Thyroid gland (tissue), 4 donors: ENCODE results near the gene CKAP5. TPM values are rescaled to one million over a fixed set of nuclear protein-coding genes. Genes with fewer than 3 reads are reported as not detected.

Experiments
- DNase-seq, 2 donors: peaks; one replicate each; pipeline ENCODE4 v3.0.0-alpha.2; 2019
- H3K27ac ChIP-seq, 3 donors: fragments of 200-600 bp; sonication (generic); 1 replicate in 2 of 3; 2 replicates in 1 of 3; pipeline ENCODE4 v1.5.1; 2016 to 2019; ENCODE audit warnings: mild to moderate bottlenecking in 1 of 3, moderate library complexity in 1 of 3
- H3K27me3 ChIP-seq: fragments of 200-600 bp; sonication (generic); one replicate; pipeline ENCODE4 v1.5.1; 2019
- H3K36me3 ChIP-seq, 2 donors: fragments of 200-600 bp; sonication (generic); one replicate each; pipeline ENCODE4 v1.5.1; 2016 to 2019
- H3K4me1 ChIP-seq, 2 donors: fragments of 200-600 bp; sonication (generic); one replicate each; pipeline ENCODE4 v1.5.1; 2017 to 2019
- H3K4me3 ChIP-seq, 3 donors: fragments of 200-600 bp; sonication (generic); replicated peaks in 1 of 3; 1 replicate in 2 of 3; 2 replicates in 1 of 3; pipeline ENCODE4 v1.5.1; 2016; ENCODE audit warnings: mild to moderate bottlenecking in 1 of 3
- H3K9me3 ChIP-seq: fragments of 200-600 bp; sonication (generic); one replicate; pipeline ENCODE4 v1.5.1; 2017
- CTCF ChIP-seq, 6 experiments: fragments of 200-600 bp in 3 of 6; fragments of 450-650 bp in 3 of 6; sonication (generic) in 3 of 6; IDR thresholded peaks; one replicate each; pipeline ENCODE4 v1.5.1; 2016 to 2019; ENCODE audit warnings: antibody characterized with exemption in 6 of 6, mild to moderate bottlenecking in 2 of 6, inconsistent platforms in 1 of 6, moderate library complexity in 1 of 6
- POLR2A ChIP-seq, 2 donors: fragments of 450-650 bp; IDR thresholded peaks; one replicate each; pipeline ENCODE4 v1.6.1; 2017; ENCODE audit warnings: antibody characterized with exemption in 2 of 2, mild to moderate bottlenecking in 2 of 2, moderate library complexity in 1 of 2
- WGBS, 2 donors: methylation state at CpG; one replicate each; pipeline ENCODE4 v1.1.5; 2017; 5-methylcytosine and 5-hydroxymethylcytosine counted together
- intact Hi-C: fragments of 100-400 bp; cut with DNase I; formaldehyde crosslinking; loops from one replicate; pipeline ENCODE4 v1.15.1; 2023
- total RNA-seq, 4 donors: library from RNA; depleted of rRNA; stranded (reverse); fragments of >200 nt; gene quantifications; one replicate each; pipeline ENCODE4 v1.2.3, GENCODE V29; 2016

Gene CKAP5
- total RNA-seq, 4 donors from 2014 or later: 25.3 to 30.1 (median 26.8) TPM

- Histone ChIP-seq H3K36me3 (peaks cover 28 to 32% of the 10 kb centered on the region in 2 donors), H3K27ac (no peak overlapping the region), H3K4me1 (no peaks in the 10 kb centered on the region), H3K27me3 (no peaks in the 10 kb centered on the region), H3K9me3 (no peaks in the 10 kb centered on the region), H3K4me3 (no peak overlapping the region)
- TF ChIP-seq CTCF (IDR thresholded peaks at IDR 0.05): no peak
- TF ChIP-seq POLR2A (IDR thresholded peaks at IDR 0.05): no peak
- WGBS, 2 donors: 79 to 96% methylated on average over 1 of the region's 1 CpG
- no peak for DNase-seq
- intact Hi-C loops: no loop called here
Observed at GRCh38 chr11:46745328-46745727, 100.8 kb downstream of the CKAP5 start.

- H3K36me3 ChIP-seq: peaks cover 17 to 25% of the 10 kb centered on the region in 2 donors
- H3K27me3 ChIP-seq: no peaks in the 10 kb centered on the region
- DNase-seq: no peak
- 83 to 84% methylated on average over 10 of the region's 10 CpGs for WGBS, 2 donors
- H3K27ac ChIP-seq: no peak overlapping the region
- H3K4me3 ChIP-seq: no peak overlapping the region
- no peak for TF ChIP-seq POLR2A (IDR thresholded peaks at IDR 0.05)
- no peak for TF ChIP-seq CTCF (IDR thresholded peaks at IDR 0.05)
- no peaks in the 10 kb centered on the region for H3K9me3 ChIP-seq
- no peaks in the 10 kb centered on the region for H3K4me1 ChIP-seq
- intact Hi-C loops: no loop called here
Observed at GRCh38 chr11:46743693-46744339, 102.3 kb downstream of the CKAP5 start.

GRCh38 chr11:46743043-46743442 is 103.0 kb downstream of the CKAP5 start:
- Histone ChIP-seq H3K36me3 (peaks cover 11 to 25% of the 10 kb centered on the region in 2 donors), H3K27me3 (no peaks in the 10 kb centered on the region), H3K4me1 (no peaks in the 10 kb centered on the region), H3K4me3 (no peak overlapping the region), H3K9me3 (no peaks in the 10 kb centered on the region), H3K27ac (peak overlapping the region in 1 of 3 donors; percentile 34)
- no peak for TF ChIP-seq POLR2A (IDR thresholded peaks at IDR 0.05)
- no peak for TF ChIP-seq CTCF (IDR thresholded peaks at IDR 0.05)
- 90 to 100% methylated on average over 2 of the region's 2 CpGs for WGBS, 2 donors
- intact Hi-C loops: no loop called here
- DNase-seq: no peak

- H3K36me3 ChIP-seq: peaks cover 8 to 18% of the 10 kb centered on the region in 2 donors
- H3K27ac ChIP-seq: peak overlapping the region; percentile 7 to 54 (median 34)
- intact Hi-C loops: no loop called here
- H3K27me3 ChIP-seq: no peaks in the 10 kb centered on the region
- no peak overlapping the region for H3K4me3 ChIP-seq
- 56 to 69% methylated on average over 12 of the region's 12 CpGs for WGBS, 2 donors
- TF ChIP-seq POLR2A (IDR thresholded peaks at IDR 0.05) (no peak), CTCF (IDR thresholded peaks at IDR 0.05) (no peak)
- no peaks in the 10 kb centered on the region for H3K9me3 ChIP-seq
- no peaks in the 10 kb centered on the region for H3K4me1 ChIP-seq
- peak; percentile 37 to 72 for DNase-seq
Observed at GRCh38 chr11:46741600-46742484, 104.2 kb downstream of the CKAP5 start.

- Histone ChIP-seq H3K4me1 (no peaks in the 10 kb centered on the region), H3K27ac (no peak overlapping the region), H3K36me3 (peaks cover 3 to 4% of the 10 kb centered on the region in 2 donors), H3K27me3 (no peaks in the 10 kb centered on the region), H3K9me3 (no peaks in the 10 kb centered on the region), H3K4me3 (no peak overlapping the region)
- 70 to 86% methylated on average over 6 of the region's 6 CpGs for WGBS, 2 donors
- no peak for DNase-seq
- intact Hi-C loops: no loop called here
- TF ChIP-seq CTCF (IDR thresholded peaks at IDR 0.05) (no peak), POLR2A (IDR thresholded peaks at IDR 0.05) (no peak)
Observed at GRCh38 chr11:46738887-46739286, 107.2 kb downstream of the CKAP5 start.
